ENCODE measurements around the gene SHF. TPM values are rescaled to one million over a fixed set of nuclear protein-coding genes. Genes with fewer than 3 reads are reported as not detected.

Gene SHF
- total RNA-seq, 1 experiment from 2014 or later, result 21.7 TPM

DNA sequence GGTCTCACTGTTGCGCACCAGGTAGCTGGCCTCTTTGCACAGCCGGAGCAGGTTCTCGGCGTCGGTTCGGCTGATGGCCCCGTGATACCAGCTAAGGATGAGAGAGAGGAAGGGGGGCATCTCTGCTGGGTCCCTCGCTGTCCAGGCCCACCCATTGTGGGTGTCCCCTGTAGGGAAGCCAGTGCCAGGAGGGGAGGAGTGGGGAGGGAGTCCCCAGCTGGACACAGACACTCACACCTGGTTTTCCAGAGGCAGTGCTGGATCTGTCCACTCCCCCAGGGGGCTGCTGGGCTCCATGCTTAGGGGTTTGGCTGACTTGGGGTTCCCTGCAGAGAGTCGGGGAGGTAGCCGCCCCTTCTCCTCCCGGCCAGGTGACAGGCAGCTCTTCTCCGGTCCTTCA, 15.9 kb downstream of the SHF start:
- no peak overlapping the region for H3K4ac ChIP-seq (ENCODE audit: low read depth, low read length)
- no peak overlapping the region for H3K27ac ChIP-seq (ENCODE audit: insufficient read length, low read depth, low read length)
- no peaks in the 10 kb centered on the region for H3K27me3 ChIP-seq (ENCODE audit: insufficient read depth, low read length)
- peaks cover 7% of the 10 kb centered on the region for H3K4me1 ChIP-seq (ENCODE audit: insufficient read depth, low read length)
- H4K5ac ChIP-seq (ENCODE audit: insufficient read length, low read depth, low read length), result no peak overlapping the region
- WGBS (ENCODE audit: extremely low coverage, insufficient read length, low lambda C conversion rate), result no CpG with 5 or more reads among the region's 12 CpGs
- H3T11ph ChIP-seq (ENCODE audit: low read length), result no peak overlapping the region
- H4K20me1 ChIP-seq (ENCODE audit: control insufficient read depth, insufficient read depth, insufficient read length), result no peaks in the 10 kb centered on the region
- no peak overlapping the region for H2AK5ac ChIP-seq (ENCODE audit: insufficient read length, low read length)
- peaks cover 26 to 27% of the 10 kb centered on the region in 2 experiments for H3K4me1 Mint-ChIP-seq
- H4K91ac ChIP-seq (ENCODE audit: insufficient read length, low read depth, low read length), result no peak overlapping the region
- no peak overlapping the region for H3K14ac ChIP-seq (ENCODE audit: insufficient read depth, low read length)
- no peak overlapping the region for H4K8ac ChIP-seq (replicated peaks; ENCODE audit: insufficient read length, low read depth, low read length)
- no peaks in the 10 kb centered on the region for H3K9me3 ChIP-seq (ENCODE audit: control insufficient read depth, low read depth, low read length)
- H3K27me3 Mint-ChIP-seq (ENCODE audit: low read depth), result no peaks in the 10 kb centered on the region
- H2AFZ ChIP-seq (ENCODE audit: low read length), result no peak overlapping the region
- H2BK12ac ChIP-seq (ENCODE audit: insufficient read length, low read depth, low read length), result no peak overlapping the region
- no peak overlapping the region for H3K23ac ChIP-seq (ENCODE audit: insufficient read length, low read depth, low read length)
- no peak overlapping the region for H2BK15ac ChIP-seq (ENCODE audit: low read depth, low read length)
- H3K27ac Mint-ChIP-seq, result no peak overlapping the region
- no peak overlapping the region for H2BK20ac ChIP-seq (ENCODE audit: low read depth, low read length, poor library complexity, severe bottlenecking)
- DNase-seq, result no peak
- H3K9me3 Mint-ChIP-seq, result no peaks in the 10 kb centered on the region
- no peaks in the 10 kb centered on the region for H3K79me1 ChIP-seq (ENCODE audit: insufficient read depth, low read depth, low read length, poor library complexity, severe bottlenecking)
- H3K36me3 Mint-ChIP-seq (ENCODE audit: insufficient read depth in 1 of 3, low read depth in 3 of 3), result peaks cover 18 to 33% (median 20%) of the 10 kb centered on the region in 3 experiments; a peak in 6 of 7 replicates
- TF ChIP-seq CTCF (conservative IDR thresholded peaks at IDR 0.05), result no peak
- H2BK120ac ChIP-seq (ENCODE audit: low read depth, low read length, poor library complexity, severe bottlenecking), result no peak overlapping the region
- no peaks in the 10 kb centered on the region for H3K23me2 ChIP-seq (ENCODE audit: insufficient read length, low read depth, low read length, poor library complexity, severe bottlenecking)
- H2BK5ac ChIP-seq (ENCODE audit: insufficient read length, low read length), result no peak overlapping the region
- no peak overlapping the region for H3K56ac ChIP-seq (ENCODE audit: insufficient read length, low read depth, low read length)
- no peak overlapping the region for H3K9ac ChIP-seq (ENCODE audit: extremely low read depth, insufficient read length, low read length)
- no peak overlapping the region for H3K4me2 ChIP-seq (ENCODE audit: insufficient read depth, insufficient read length, low read length)
- H3K18ac ChIP-seq (ENCODE audit: insufficient read length, low read depth, low read length), result no peak overlapping the region
- no peaks in the 10 kb centered on the region for H3K79me2 ChIP-seq (ENCODE audit: insufficient read depth, low read length)
- H3K4me3 Mint-ChIP-seq, result no peak overlapping the region
